ENCODE results near the gene SHC2.

DNA sequence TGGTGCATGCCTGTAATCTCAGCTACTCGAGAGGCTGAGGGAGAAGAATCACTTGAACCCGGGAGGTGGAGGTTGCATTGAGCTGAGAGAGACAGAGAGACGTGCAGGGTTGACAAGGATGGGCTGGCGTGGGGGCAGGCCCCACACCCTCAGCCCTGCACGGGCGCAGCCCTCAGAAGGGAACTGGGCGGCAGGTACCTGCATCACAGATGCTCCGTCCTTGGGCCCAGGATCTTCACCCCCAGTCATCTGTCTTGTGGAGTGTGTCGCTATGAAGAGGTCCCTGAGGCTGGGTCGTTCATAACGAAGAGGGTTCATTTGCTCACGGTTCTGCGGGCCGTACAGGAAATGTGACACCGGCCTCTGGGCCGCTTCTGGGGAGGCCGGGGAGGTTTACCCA, 72.1 kb downstream of the SHC2 start:
- TF ChIP-seq, protein P1, sequence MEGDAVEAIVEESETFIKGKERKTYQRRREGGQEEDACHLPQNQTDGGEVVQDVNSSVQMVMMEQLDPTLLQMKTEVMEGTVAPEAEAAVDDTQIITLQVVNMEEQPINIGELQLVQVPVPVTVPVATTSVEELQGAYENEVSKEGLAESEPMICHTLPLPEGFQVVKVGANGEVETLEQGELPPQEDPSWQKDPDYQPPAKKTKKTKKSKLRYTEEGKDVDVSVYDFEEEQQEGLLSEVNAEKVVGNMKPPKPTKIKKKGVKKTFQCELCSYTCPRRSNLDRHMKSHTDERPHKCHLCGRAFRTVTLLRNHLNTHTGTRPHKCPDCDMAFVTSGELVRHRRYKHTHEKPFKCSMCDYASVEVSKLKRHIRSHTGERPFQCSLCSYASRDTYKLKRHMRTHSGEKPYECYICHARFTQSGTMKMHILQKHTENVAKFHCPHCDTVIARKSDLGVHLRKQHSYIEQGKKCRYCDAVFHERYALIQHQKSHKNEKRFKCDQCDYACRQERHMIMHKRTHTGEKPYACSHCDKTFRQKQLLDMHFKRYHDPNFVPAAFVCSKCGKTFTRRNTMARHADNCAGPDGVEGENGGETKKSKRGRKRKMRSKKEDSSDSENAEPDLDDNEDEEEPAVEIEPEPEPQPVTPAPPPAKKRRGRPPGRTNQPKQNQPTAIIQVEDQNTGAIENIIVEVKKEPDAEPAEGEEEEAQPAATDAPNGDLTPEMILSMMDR (IDR thresholded peaks at IDR 0.05), result no peak
- no peak for TF ChIP-seq POLR2A (IDR thresholded peaks at IDR 0.05)

All from body of pancreas (tissue), 4 donors.